ENCODE results near the gene TTC1. TPM values are rescaled to one million over a fixed set of nuclear protein-coding genes. Genes with fewer than 3 reads are reported as not detected.
A peak's percentile ranks its signal among the peaks of the same experiment; 100 is the strongest.

Gene TTC1
- total and polyA plus RNA-seq, 8 donors, result 2.3 to 50.0 (median 33.0) TPM

- H3K27me3 ChIP-seq, result peaks cover 0 to 32% (median 18%) of the 10 kb centered on the region in 3 donors
- no peak overlapping the region for H3K4me3 ChIP-seq
- intact Hi-C loops (cut with DNase I; ENCODE audit: low total_unique reads), result no loop called here
- no peak overlapping the region for H3K27ac ChIP-seq
- no peaks in the 10 kb centered on the region for H3K36me3 ChIP-seq
- no peak for DNase-seq
- H3K4me1 ChIP-seq, result peaks cover 5 to 9% (median 8%) of the 10 kb centered on the region in 4 donors
- 85 to 93% (median 88%) methylated on average over 3 of the region's 3 CpGs for WGBS, 5 donors
- TF ChIP-seq POLR2A (IDR thresholded peaks at IDR 0.05) (no peak), EP300 (IDR thresholded peaks at IDR 0.05) (no peak), POLR2AphosphoS5 (IDR thresholded peaks at IDR 0.05) (no peak)
- TF ChIP-seq, protein P1, sequence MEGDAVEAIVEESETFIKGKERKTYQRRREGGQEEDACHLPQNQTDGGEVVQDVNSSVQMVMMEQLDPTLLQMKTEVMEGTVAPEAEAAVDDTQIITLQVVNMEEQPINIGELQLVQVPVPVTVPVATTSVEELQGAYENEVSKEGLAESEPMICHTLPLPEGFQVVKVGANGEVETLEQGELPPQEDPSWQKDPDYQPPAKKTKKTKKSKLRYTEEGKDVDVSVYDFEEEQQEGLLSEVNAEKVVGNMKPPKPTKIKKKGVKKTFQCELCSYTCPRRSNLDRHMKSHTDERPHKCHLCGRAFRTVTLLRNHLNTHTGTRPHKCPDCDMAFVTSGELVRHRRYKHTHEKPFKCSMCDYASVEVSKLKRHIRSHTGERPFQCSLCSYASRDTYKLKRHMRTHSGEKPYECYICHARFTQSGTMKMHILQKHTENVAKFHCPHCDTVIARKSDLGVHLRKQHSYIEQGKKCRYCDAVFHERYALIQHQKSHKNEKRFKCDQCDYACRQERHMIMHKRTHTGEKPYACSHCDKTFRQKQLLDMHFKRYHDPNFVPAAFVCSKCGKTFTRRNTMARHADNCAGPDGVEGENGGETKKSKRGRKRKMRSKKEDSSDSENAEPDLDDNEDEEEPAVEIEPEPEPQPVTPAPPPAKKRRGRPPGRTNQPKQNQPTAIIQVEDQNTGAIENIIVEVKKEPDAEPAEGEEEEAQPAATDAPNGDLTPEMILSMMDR (IDR thresholded peaks at IDR 0.05), result no peak
- H3K9me3 ChIP-seq, result no peaks in the 10 kb centered on the region
Observed at GRCh38 chr5:159976921-159977320, 32.0 kb upstream of the TTC1 start.

DNA sequence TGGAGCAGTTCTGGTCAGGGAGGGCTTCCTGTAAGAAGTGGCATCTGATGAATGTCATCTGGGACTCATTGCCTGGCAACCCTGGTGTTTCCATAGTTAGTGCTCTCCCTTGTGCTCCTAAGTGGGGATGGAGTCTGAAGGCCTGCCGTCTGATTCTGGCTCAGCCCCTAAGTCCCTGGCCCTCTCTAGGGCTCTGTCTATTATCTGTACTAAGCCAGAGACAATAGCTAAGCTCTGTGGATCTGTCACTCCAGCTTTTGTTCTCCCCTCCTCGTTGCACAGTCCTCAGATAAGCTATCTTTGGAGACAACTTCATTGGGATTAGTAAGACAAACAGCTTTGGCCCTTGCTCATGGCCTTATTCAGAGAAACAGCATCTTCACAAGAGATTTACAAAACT is 30.6 kb upstream of the TTC1 start:
- DNase-seq, result no peak
- Histone ChIP-seq H3K27me3 (peaks cover 0 to 18% (median 4%) of the 10 kb centered on the region in 3 donors), H3K4me1 (no peaks in the 10 kb centered on the region), H3K4me3 (no peak overlapping the region), H3K27ac (no peak overlapping the region), H3K9me3 (no peaks in the 10 kb centered on the region), H3K36me3 (no peaks in the 10 kb centered on the region)
- WGBS, 5 donors, result 8 to 29% (median 18%) methylated on average over 2 of the region's 2 CpGs
- intact Hi-C loops (cut with DNase I; ENCODE audit: low total_unique reads), result no loop called here
- TF ChIP-seq, protein P1 (IDR thresholded peaks at IDR 0.05), result no peak

DNA sequence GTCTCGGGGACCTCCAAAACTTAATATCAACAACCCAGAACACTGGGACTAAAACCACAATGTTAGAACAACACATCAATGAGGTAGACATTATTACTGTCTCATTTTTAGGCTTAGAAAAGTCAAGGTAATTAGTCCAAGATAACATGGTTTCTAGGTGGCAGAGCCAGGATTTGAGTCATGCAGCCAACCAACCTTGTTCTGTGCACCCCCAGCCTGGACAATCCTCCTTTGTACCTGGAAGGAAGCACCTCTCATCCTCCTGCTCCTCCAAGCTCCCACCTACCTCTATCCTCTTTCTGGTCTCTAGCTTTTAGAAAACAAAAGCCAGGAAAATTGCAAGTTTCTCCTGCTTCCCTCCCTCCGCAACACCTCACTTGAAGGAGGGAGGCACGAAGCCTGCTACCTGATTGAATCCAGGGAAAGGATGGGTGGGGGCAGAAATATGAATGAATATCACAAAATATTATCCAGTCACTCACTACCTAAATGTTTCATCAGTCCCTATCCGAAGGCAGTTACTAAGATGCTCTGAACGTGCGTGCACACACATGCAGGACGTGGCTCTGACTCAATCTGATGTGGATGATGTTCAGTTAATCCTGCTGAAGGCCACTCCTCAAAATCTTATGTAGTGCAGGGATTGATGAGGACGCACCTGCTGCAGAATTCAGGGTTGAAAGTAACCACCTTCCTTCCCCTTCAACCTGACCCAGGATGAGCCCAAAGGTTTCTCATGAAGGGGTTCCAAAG is 26.3 kb upstream of the TTC1 start:
- Histone ChIP-seq H3K4me3 (no peak overlapping the region), H3K27me3 (peaks cover 0 to 16% (median 0%) of the 10 kb centered on the region in 3 donors), H3K9me3 (no peaks in the 10 kb centered on the region), H3K36me3 (no peaks in the 10 kb centered on the region), H3K27ac (no peak overlapping the region), H3K4me1 (peaks cover 0 to 11% (median 9%) of the 10 kb centered on the region in 4 donors)
- TF ChIP-seq POLR2A (IDR thresholded peaks at IDR 0.05) (no peak), POLR2AphosphoS5 (IDR thresholded peaks at IDR 0.05) (no peak), EP300 (IDR thresholded peaks at IDR 0.05) (no peak)
- TF ChIP-seq, protein P1 (IDR thresholded peaks at IDR 0.05), result no peak
- intact Hi-C loops (cut with DNase I; ENCODE audit: low total_unique reads), result loop anchor here (10.0 kb wide), 2 partner anchors 468 to 538 kb away; no protein-coding TSS in a partner anchor
- 80 to 87% (median 86%) methylated on average over 8 of the region's 8 CpGs for WGBS, 5 donors
- DNase-seq, result no peak

GRCh38 chr5:159987031-159987674 is 21.8 kb upstream of the TTC1 start:
- Histone ChIP-seq H3K4me1 (peaks cover 0 to 13% (median 9%) of the 10 kb centered on the region in 4 donors), H3K27ac (peak overlapping the region; percentile 37 to 80 (median 55)), H3K27me3 (peaks cover 0 to 40% (median 0%) of the 10 kb centered on the region in 3 donors), H3K9me3 (no peaks in the 10 kb centered on the region), H3K36me3 (no peaks in the 10 kb centered on the region), H3K4me3 (peak overlapping the region; percentile 47 to 59 (median 52))
- WGBS, 5 donors, result 1 to 2% (median 1%) methylated on average over 32 to 50 of the region's 50 CpGs
- peak in 1 of 3 donors; percentile 45 for TF ChIP-seq POLR2AphosphoS5 (IDR thresholded peaks at IDR 0.05)
- TF ChIP-seq POLR2A (IDR thresholded peaks at IDR 0.05), result no peak
- no peak for TF ChIP-seq EP300 (IDR thresholded peaks at IDR 0.05)
- TF ChIP-seq, protein P1 (IDR thresholded peaks at IDR 0.05), result peak in 5 of 7 experiments; percentile 52 to 73 (median 60)
- intact Hi-C loops (cut with DNase I; ENCODE audit: low total_unique reads), result loop anchor here (10.0 kb wide), 2 partner anchors 472 to 542 kb away; no protein-coding TSS in a partner anchor
- peak; percentile 92 to 95 for DNase-seq
